SIG-M5 treated with dmso at 0.1 percent for 504 hours (cell line): ENCODE measurements around the gene MAPKAP1.
A peak's percentile ranks its signal among the peaks of the same experiment; 100 is the strongest.
"Not testable (repeated sequence)": the region's sequence is repeated elsewhere in the genome, so short reads cannot be mapped to it uniquely, and the experiment has no call there.

Source experiments
- DNase-seq: peaks from one replicate; lab custom pipeline; 2025; ENCODE audit not compliant: unreplicated experiment; lab: John Stamatoyannopoulos, UW

Gene MAPKAP1

GRCh38 chr9:125732562-125732961, 25.6 kb upstream of the MAPKAP1 start:
- DNase-seq: no peak

DNA sequence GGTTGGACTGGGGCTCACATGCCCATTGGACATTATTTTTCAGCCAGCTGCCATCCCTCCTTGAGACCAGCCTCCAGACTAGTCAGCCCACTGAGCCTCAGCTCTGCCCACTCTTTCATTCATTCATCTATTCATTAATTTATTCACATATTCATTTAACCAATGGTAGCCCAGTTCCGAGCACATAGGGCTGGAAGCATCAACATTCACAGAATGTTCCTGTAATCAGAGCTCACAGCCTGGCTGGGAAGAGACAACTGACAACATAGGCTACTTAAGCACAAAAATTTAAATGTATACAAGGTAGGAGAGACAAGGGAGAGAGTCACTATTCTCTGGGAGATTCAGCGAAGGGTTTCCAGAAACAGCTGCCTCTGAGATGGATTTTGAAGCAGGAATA, 23.2 kb upstream of the MAPKAP1 start:
- no peak for DNase-seq

DNA sequence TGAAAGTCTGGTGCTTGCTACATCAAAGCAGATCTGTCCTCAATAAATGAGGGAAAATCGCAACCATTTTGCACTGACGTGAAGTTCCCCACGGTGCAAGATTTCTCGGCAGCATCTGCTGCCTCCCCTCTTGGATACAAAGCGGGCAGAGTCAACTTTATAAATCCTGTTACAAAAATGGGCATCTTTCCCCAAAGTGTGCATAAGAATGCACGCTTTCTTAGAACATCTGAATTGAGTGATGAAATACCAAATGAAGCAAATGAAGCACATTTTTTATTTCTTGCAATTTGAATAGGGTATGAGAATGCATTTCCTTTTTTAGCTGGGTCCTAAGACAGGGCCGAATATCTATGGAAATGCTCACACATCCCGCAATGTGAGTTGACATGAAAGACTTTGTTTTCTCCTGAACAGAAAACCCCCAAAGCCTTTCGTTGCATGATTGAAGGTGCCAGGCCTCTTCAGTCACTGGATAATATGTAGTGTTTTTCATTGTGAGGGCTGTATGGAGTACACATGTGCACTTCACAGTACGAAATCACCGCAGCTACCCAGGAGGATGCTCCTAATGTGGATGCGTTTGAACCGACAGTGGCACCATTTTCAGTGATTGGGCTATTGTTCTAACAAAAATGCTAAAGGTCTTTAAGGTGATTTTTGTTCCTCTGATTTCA, 19.6 kb upstream of the MAPKAP1 start:
- no peak for DNase-seq

- DNase-seq: no peak
These were observed 430 bp upstream of the MAPKAP1 start for GRCh38 chr9:125707472-125707804.

- DNase-seq: no peak
These were observed 1.1 kb downstream of the MAPKAP1 start for GRCh38 chr9:125705893-125706292.

- DNase-seq: no peak
These were observed 3.3 kb downstream of the MAPKAP1 start for GRCh38 chr9:125703662-125704061.

DNA sequence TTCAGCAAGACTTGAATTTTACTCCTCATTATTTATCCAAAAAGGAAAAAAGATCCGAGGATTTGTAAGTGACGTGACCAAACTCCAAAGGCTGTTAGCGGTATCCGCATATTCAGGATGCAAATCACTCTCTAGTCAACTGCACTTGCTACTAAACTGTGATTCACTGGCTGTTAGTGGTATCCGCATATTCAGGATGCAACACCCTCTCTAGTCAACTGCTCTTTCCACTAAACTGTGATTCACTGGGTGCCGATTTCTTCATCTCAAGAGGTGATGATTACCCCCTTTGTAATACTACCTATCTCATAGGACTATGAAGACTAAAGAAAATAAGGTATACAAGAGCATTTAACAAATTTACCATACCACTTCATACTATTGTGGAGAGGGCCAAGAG, 5.7 kb downstream of the MAPKAP1 start:
- DNase-seq: no peak

GRCh38 chr9:125700791-125701190, 6.2 kb downstream of the MAPKAP1 start:
- DNase-seq: no peak

DNA sequence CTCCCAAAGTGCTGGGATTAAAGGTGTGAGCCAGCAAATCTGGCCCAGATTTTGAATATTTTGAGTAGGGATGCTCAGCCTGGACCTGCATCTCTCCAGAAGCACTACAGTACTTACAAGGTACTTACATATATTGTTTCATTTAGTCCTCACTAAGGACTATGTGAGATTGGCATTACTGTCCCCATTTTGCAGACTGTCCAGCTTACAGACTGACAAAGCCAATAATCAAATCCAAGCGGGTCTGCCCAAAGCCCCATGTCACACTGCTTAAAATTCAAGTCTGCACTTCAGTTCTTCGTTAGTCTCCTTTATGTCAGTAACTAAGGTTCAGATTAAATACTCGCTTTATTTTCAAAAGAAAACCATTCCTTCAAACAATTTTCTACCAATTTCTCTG, 7.1 kb downstream of the MAPKAP1 start:
- DNase-seq: no peak

DNA sequence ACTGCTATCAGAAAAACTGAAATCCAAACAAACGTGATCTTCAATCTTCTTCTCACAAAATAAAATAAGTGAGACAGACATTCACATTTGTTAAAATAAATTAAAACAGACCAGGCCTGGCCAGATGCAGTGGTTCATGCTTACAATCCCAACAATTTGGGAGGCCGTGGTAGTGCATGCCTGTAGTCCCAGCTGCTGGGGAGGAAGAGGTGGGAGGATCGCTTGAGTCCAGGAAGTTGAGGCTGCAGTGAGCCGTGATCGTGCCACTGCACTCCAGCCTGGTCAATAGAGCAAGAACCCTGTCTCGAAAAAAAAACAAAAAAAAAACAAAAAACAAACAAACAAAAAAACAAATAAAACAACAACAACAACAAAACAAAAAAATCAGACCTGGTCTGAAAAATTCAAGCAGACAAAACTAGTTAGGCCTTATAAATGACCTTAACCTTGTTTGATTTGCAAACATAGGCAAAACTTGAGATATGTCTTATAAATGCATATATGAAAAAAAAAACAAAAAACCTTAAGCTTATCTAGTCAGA, 10.8 kb downstream of the MAPKAP1 start:
- no peak for DNase-seq

GRCh38 chr9:125695548-125695947, 11.5 kb downstream of the MAPKAP1 start:
- DNase-seq: not testable (repeated sequence)

GRCh38 chr9:125694478-125694877, 12.5 kb downstream of the MAPKAP1 start:
- DNase-seq: no peak

DNA sequence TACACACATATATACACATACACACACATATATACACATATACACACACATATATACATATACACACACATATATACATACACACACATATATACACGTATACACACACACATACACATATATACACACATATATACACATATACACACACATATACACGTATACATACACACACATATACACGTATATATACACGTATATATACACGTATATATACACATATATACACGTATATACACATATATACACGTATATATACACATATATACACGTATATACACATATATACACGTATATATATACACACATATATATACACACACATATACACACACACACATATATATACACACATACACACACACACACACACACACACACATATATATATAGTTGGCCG, 13.5 kb downstream of the MAPKAP1 start:
- DNase-seq: not testable (repeated sequence)

DNA sequence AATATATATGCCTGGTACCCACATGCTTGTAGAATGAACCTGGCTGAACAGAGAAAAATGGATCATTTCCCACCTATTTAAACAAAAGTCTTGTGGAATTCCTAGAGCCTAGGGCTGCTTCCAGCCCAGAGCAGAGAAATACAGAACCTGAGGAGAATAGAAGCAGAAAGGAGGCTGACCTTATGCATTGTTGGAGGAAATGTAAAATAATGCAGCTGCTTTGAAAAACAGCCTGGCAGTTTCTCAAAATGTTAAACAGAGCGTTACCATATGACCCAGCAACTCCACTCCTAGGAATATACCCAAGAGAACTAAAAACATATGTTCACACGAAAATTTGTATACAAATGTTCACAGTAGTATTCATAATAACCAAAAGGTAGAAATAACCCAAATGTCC, 15.1 kb downstream of the MAPKAP1 start:
- no peak for DNase-seq

DNA sequence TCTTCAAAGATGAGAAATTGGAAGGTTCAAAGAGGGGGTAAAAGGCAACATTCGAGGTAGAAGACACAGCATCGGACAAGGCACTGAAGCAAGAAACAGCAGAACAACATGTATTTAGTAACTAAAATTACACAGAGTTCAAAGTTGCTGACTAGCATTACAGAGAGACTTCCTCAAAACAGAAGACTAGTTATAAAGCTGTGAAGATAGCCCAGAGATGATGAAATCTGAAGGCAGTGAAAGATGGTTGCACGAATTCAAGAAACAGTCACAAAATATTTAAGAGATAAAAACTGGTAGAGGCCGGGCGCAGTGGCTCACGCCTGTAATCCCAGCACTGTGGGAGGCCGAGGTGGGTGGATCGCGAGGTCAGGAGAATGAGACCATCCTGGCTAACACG, 16.3 kb downstream of the MAPKAP1 start:
- peak; percentile 85 for DNase-seq

DNA sequence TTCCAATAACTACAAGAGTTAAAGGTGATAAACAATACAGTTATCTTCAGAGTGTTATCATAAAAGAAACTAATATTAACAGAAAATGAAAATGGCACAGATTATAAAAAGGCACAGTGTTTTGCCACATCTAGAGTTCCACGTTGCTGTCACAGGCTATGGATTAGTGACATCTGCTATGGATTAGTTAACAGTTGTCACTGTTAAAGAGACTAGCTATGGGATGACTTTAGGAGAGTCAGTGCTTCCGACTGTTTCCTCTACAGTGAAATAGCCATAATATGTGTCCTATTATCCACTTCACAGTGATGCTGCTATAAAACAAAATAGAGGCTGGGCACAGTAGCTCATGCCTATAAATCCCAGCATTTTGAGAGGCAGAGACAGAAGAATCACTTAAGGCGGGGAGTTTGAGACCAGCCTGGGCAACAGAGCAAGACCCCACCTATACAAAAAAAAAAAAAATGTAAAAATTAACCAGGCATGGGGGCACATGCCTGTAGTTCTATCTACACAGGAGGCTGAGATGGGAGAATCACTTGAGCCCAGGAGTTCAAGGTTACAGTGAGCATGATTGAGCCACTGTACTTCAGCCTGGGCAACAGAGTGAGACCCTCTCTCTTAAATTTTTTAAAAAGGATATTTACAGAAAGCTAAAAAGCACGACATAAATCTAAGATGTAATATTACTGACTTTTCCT, 19.7 kb downstream of the MAPKAP1 start:
- no peak for DNase-seq

- DNase-seq: no peak
These were observed 21.8 kb downstream of the MAPKAP1 start for GRCh38 chr9:125685167-125685566.

DNA sequence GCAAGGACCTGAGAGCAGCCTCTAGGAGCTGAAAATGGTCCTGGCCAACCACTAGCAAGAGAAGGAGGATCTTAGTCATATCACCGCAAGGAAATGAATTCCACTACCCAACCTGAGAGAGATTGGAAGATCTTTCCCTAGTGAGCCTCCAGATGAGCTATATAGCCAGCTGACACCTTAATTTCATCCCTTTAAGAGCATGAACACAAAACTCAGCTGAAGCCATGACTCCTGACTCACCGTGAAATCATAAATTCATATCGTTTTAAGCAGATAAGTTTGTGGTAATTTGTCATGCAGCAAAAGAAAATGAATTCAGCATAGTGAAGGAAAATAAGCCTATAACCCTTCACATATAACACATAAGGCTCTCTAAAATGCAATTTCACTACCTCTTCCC, 23.5 kb downstream of the MAPKAP1 start:
- no peak for DNase-seq

- DNase-seq: no peak
These were observed 24.7 kb downstream of the MAPKAP1 start for GRCh38 chr9:125682340-125682739.

- no peak for DNase-seq
These were observed 25.4 kb downstream of the MAPKAP1 start for GRCh38 chr9:125681657-125682056.

DNA sequence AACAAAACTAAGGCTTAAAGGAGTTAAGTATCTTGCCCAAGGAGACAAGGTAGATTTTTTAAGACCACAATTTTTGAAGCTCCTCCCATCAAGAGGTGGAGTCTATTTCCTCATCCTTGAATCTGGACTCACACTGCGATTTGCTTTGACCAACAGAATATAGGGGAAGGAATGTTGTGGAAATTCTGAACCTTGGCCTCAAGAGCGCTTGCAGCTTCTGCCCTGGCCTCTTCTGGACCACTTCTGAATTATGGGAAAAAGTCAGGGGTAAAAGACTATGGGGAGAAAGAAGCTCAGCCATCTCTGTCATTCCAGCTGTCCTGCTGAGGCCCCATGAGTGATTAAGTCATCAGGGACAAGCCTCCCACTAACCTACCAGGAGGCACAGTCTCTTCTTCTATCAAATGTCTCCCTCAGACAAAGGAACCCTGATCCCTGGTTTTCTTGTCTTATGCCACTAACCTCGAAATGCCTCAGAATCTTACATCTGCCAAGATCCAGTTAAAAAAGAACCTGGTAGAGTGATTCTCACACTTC, 25.9 kb downstream of the MAPKAP1 start:
- no peak for DNase-seq

- DNase-seq: no peak
These were observed 26.6 kb downstream of the MAPKAP1 start for GRCh38 chr9:125680445-125680844.
